ENCODE results near the gene BLCAP.

The BLCAP gene

GRCh38 chr20:37521061-37521771 lies 6.5 kb downstream of the BLCAP start, which contains the start of gene NNAT:
Gene NNAT (plus strand): TSS chr20:37521250. CDS start chr20:37521332, 82 bp downstream.
- in situ Hi-C loops (cut with MboI; ENCODE audit: low sequenced_read_pairs, unreplicated experiment), result no loop called here
- no peak for TF ChIP-seq CTCF (IDR thresholded peaks at IDR 0.05; ENCODE audit: borderline replicate concordance, control extremely low read depth, extremely low read depth, insufficient read depth, missing control alignments)
- DNase-seq (ENCODE audit: low spot score), result peak; percentile 42

GRCh38 chr20:37520419-37520955 lies 7.2 kb downstream of the BLCAP start:
- no peak for DNase-seq (ENCODE audit: low spot score)
- in situ Hi-C loops (cut with MboI; ENCODE audit: low sequenced_read_pairs, unreplicated experiment), result no loop called here
- no peak for TF ChIP-seq CTCF (IDR thresholded peaks at IDR 0.05; ENCODE audit: borderline replicate concordance, control extremely low read depth, extremely low read depth, insufficient read depth, missing control alignments)

- DNase-seq (ENCODE audit: low spot score), result peak; percentile 33
- no peak for TF ChIP-seq CTCF (IDR thresholded peaks at IDR 0.05; ENCODE audit: borderline replicate concordance, control extremely low read depth, extremely low read depth, insufficient read depth, missing control alignments)
- in situ Hi-C loops (cut with MboI; ENCODE audit: low sequenced_read_pairs, unreplicated experiment), result loop anchor here (10.0 kb wide), 1 partner anchor 115 kb away; no protein-coding TSS in a partner anchor
Observed at GRCh38 chr20:37519508-37520418, 7.9 kb downstream of the BLCAP start.

- in situ Hi-C loops (cut with MboI; ENCODE audit: low sequenced_read_pairs, unreplicated experiment), result loop anchor here (10.0 kb wide), 1 partner anchor 114 kb away; no protein-coding TSS in a partner anchor
- no peak for TF ChIP-seq CTCF (IDR thresholded peaks at IDR 0.05; ENCODE audit: borderline replicate concordance, control extremely low read depth, extremely low read depth, insufficient read depth, missing control alignments)
- DNase-seq (ENCODE audit: low spot score), result no peak
Observed at GRCh38 chr20:37518606-37519507, 8.8 kb downstream of the BLCAP start.

- in situ Hi-C loops (cut with MboI; ENCODE audit: low sequenced_read_pairs, unreplicated experiment), result loop anchor here (10.0 kb wide), 1 partner anchor 113 kb away; no protein-coding TSS in a partner anchor
- no peak for DNase-seq (ENCODE audit: low spot score)
- no peak for TF ChIP-seq CTCF (IDR thresholded peaks at IDR 0.05; ENCODE audit: borderline replicate concordance, control extremely low read depth, extremely low read depth, insufficient read depth, missing control alignments)
Observed at GRCh38 chr20:37518059-37518458, 9.6 kb downstream of the BLCAP start.
